Activated CD4-positive, alpha-beta T cell treated with anti-CD3 and anti-CD28 coated beads for 48 hours (primary cell): ENCODE data around the gene LRRC15.

Experiments
- DNase-seq: peaks from one replicate; pipeline ENCODE4 v3.0.0-alpha.2; 2020

Gene LRRC15

GRCh38 chr3:194330579-194330978 is 39.0 kb downstream of the LRRC15 start:
- DNase-seq: no peak

- DNase-seq: no peak
Measured at GRCh38 chr3:194330160-194330559, 39.4 kb downstream of the LRRC15 start.

DNA sequence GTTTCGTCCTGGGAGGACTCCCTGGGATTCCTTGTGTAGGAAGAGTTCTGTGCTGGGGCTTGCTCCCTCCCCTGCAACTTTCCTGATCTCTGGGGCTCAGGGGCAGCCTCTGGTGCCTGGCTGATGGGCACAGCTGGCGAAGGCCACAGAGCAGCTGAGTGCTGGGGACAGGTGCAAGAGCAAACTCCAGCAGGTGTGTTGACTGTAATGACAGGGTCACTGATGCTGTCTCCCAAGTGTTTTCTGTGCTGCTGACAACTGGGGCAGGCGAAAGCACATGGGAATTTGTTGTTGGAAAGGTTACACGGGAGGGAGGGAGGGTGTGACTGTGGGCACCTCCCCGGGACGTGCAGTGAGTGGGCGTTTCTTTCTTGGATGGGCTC is 40.0 kb downstream of the LRRC15 start:
- no peak for DNase-seq

DNA sequence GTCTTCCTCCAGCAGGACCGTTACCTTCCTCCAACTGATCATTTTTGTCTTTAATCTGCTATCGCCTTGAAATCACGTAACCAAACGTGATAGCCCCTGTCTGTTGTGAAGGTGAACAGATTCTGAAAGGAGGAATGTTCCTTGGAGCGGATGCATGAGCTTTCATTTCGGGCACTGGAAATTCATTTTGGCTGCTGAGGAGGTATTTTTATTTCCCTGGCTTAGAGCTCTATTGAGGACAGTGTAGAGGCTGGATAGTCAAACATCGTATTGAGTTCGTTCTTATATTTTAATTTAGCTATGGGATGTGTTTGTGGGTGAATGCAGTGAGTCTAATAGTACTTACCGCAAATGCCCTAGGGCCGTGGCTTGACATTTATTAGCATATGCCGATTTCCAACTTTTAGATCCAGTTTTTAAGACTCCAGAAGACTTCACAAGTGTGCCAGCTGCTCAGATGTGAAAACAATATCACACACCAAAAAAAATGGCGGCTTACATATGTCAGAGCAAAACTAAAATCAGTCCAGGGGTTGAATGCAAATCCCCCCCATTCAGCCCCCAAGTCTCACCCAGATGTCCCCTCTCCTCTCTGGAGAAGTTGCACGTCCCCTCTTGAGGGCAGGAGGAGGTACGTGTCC is 40.5 kb downstream of the LRRC15 start:
- no peak for DNase-seq

- DNase-seq: no peak
Measured at GRCh38 chr3:194328053-194328657, 41.4 kb downstream of the LRRC15 start.

- DNase-seq: no peak
Measured at GRCh38 chr3:194327218-194328052, 42.1 kb downstream of the LRRC15 start.

- no peak for DNase-seq
Measured at GRCh38 chr3:194326968-194327217, 42.6 kb downstream of the LRRC15 start.

DNA sequence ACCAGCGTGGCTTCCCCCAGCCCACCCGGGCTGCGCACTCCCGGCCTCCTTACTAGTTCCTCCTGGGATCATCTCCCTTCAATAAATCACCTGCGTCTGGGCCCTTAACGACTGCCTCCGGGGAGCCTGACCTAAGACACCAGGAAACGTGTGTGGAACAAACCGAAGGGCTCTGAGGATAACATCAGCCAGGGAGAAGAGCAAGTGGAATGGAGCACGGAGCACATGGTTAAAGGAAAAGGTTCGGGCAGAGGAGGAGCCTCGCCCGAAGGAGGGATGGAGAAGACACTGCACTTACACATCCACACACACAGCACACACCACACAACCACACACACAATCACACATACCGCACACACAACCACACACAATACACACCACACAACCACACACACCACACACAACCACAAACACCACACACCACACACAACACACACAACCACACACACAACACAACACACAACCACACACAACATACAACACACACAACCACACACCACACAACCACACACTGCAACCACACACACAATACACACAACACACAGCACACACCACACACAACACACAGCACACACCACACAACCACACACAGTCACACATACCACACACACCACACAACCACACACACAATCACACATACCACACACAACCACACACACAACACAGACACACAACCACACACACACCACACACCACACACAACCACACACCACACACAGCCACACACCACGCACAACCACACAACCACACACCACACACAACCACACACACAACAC is 43.2 kb downstream of the LRRC15 start:
- DNase-seq: no peak

DNA sequence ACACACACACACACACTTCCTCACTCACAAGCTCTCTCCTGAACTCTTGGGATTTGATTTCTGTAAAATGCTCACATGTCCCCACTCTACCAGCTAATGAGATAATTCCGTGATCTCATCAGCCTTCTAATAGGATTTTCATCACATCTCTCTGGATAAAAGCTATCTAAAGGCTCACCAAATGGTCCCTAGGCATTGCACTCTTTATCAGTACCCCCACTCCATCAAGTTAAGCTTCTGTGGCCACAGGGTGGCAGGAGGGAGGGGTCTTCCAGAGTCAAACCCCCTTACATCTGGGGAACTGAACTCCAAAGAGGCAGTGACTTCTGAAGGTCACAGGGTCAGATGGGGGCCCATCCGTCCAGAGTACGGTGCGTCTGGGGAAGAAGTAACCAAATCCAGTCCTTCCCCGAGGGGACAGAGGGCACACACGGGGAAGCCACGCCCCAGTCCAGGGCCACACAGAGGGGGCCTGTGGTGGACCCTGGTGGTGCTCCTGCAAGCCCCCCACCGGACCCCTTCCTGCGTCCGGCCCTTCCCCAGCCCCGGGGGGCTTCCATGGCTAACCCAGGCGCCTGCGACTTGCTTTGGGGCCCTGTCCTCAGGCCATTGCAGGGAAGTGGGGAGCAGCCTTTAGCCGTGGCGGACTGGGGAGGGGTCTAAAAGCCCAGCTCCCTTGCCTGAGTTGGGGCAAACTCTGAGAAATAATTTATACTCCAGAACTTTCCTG is 44.0 kb downstream of the LRRC15 start:
- no peak for DNase-seq

GRCh38 chr3:194324823-194325327 is 44.7 kb downstream of the LRRC15 start:
- DNase-seq: no peak

- DNase-seq: peak; percentile 48
Measured at GRCh38 chr3:194323785-194324735, 45.5 kb downstream of the LRRC15 start.

DNA sequence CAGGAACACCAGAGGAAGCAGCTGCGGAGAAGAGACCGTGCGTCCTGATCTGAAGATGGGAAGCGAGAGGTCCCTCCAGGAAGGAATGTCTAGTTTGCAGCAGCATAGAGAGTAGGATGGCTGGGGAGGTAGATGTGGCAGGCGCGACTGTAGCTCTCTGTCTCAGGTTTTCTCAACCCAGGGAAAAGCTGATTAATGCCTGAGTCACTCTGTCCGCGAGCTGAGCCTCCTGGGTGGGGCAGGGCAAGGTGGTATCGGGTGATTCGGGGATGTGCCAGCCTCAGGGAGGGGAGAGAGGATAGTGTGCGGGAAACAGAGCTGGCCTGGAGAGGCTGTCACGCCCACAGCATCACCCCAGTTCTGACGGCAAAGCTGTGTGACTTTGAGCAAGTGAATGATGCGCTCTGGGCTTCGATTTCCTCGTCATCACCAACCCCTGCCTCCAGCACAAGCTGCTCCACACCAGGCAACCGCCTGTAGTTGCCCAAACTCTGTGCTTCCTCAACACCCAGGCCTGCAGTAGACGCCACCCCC is 46.8 kb downstream of the LRRC15 start:
- peak; percentile 64 for DNase-seq

- no peak for DNase-seq
Measured at GRCh38 chr3:194321693-194322640, 47.6 kb downstream of the LRRC15 start.

- no peak for DNase-seq
Measured at GRCh38 chr3:194320744-194321243, 48.7 kb downstream of the LRRC15 start.

GRCh38 chr3:194320100-194320499 is 49.4 kb downstream of the LRRC15 start:
- no peak for DNase-seq

GRCh38 chr3:194318511-194319161 is 50.9 kb downstream of the LRRC15 start:
- DNase-seq: no peak

DNA sequence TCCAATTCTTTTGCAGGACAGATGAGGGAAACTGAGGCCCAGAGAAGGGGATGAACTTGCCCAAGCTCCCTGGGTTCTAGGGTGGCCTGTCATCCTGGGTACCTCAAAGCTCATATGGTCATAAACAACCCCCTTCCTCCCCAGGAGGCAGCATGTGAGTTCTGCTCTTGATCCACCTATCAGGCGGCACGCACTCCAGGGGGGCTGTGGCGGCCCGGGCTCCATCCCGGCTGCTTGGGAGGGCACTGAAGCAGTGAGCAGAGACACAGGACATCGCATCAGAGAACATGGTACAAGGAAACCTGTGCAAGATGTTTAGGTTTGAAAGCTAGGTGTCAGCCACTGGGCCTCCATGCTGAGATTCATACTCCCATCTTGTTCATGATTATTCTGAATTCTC is 52.6 kb downstream of the LRRC15 start:
- no peak for DNase-seq

GRCh38 chr3:194315965-194316361 is 53.6 kb downstream of the LRRC15 start:
- DNase-seq: no peak
